PC-9 (cell line): ENCODE measurements around the gene PHAF1. TPM values are rescaled to one million over a fixed set of nuclear protein-coding genes. Genes with fewer than 3 reads are reported as not detected.

Experiments used
- BruUV-seq: library from RNA; stranded (reverse); fragments of 400-500 nt; replicated peaks from 2 replicates; lab custom pipeline; 2021; lab: Mats Ljungman, UMichigan
- CTCF ChIA-PET: fragments of 300-600 bp; sonication (Branson Sonifier 250); formaldehyde crosslinking; loops from one replicate; lab custom pipeline; 2022; ENCODE audit warnings: antibody characterized with exemption; lab: Charles Lee
- POLR2A ChIA-PET: fragments of 300-600 bp; sonication (Branson Sonifier 250); formaldehyde crosslinking; loops from one replicate; lab custom pipeline; 2022; ENCODE audit warnings: antibody characterized with exemption; ENCODE audit not compliant: unreplicated experiment; lab: Charles Lee
- DNase-seq, 2 experiments: peaks; one replicate each; pipeline versions ENCODE4 v3.0.0 to v3.0.0-alpha.2; 2015 to 2022; ENCODE audit warnings: mixed read lengths in 1 of 2
- H2AFZ ChIP-seq: fragments of 200-600 bp; sonication (generic); 2 replicates; pipeline ENCODE4 v1.8.1; 2017; ENCODE audit warnings: antibody characterized with exemption
- H3F3A ChIP-seq: fragments of 200-600 bp; sonication (generic); 2 replicates; pipeline ENCODE4 v1.8.1; 2017; ENCODE audit warnings: antibody characterized with exemption, mild to moderate bottlenecking, low read depth; ENCODE audit not compliant: insufficient read depth
- H3K27ac ChIP-seq: fragments of 200-600 bp; sonication (generic); 2 replicates; pipeline ENCODE4 v1.6.1; 2016; ENCODE audit warnings: mixed run types
- H3K27me3 ChIP-seq: fragments of 200-600 bp; sonication (generic); 2 replicates; pipeline ENCODE4 v1.6.1; 2016; ENCODE audit warnings: low read depth, mixed run types; ENCODE audit not compliant: insufficient read depth
- H3K36me3 ChIP-seq: fragments of 200-600 bp; sonication (generic); 2 replicates; pipeline ENCODE4 v1.6.1; 2016; ENCODE audit warnings: low read depth, mixed run types
- H3K4me1 ChIP-seq: fragments of 200-600 bp; sonication (generic); replicated peaks from 2 replicates; pipeline ENCODE4 v1.6.1; 2016; ENCODE audit warnings: mixed run types; ENCODE audit not compliant: insufficient read depth
- H3K4me2 ChIP-seq: fragments of 200-600 bp; sonication (generic); 2 replicates; pipeline ENCODE4 v1.6.1; 2017; ENCODE audit warnings: mixed run types
- H3K4me3 ChIP-seq: fragments of 200-600 bp; sonication (generic); 2 replicates; pipeline ENCODE4 v1.6.1; 2016; ENCODE audit warnings: mixed run types
- H3K79me2 ChIP-seq: fragments of 200-600 bp; sonication (generic); 2 replicates; pipeline ENCODE4 v1.6.1; 2017; ENCODE audit warnings: low read depth, mixed run types
- H3K9me2 ChIP-seq: fragments of 200-600 bp; sonication (generic); 2 replicates; pipeline ENCODE4 v1.8.1; 2017; ENCODE audit warnings: mild to moderate bottlenecking; ENCODE audit not compliant: insufficient read depth
- H3K9me3 ChIP-seq: fragments of 200-600 bp; sonication (generic); 2 replicates; pipeline ENCODE4 v1.8.1; 2016; ENCODE audit warnings: low read depth; ENCODE audit not compliant: insufficient read depth
- H4K20me1 ChIP-seq: fragments of 200-600 bp; sonication (generic); 2 replicates; pipeline ENCODE4 v1.8.1; 2017; ENCODE audit not compliant: insufficient read depth
- CTCF ChIP-seq: fragments of 200-600 bp; sonication (generic); conservative IDR thresholded peaks from 2 replicates; pipeline ENCODE4 v1.6.1; 2017; ENCODE audit warnings: mixed run types, antibody characterized with exemption, mild to moderate bottlenecking, moderate library complexity
- EZH2 ChIP-seq: fragments of 200-600 bp; sonication (generic); IDR thresholded peaks from 2 replicates; pipeline ENCODE4 v1.8.0; 2017; ENCODE audit warnings: antibody characterized with exemption, low read depth
- intact Hi-C: fragments of 100-400 bp; cut with micrococcal nuclease; formaldehyde crosslinking; loops from one replicate; pipeline ENCODE4 v1.10.0; 2022; ENCODE audit not compliant: unreplicated experiment
- total RNA-seq: library from RNA; stranded (reverse); gene quantifications from 2 replicates; pipeline ENCODE4 v1.2.3, GENCODE V29; 2021

The PHAF1 gene
- total RNA-seq, 1 experiment from 2014 or later = 19.5 TPM

GRCh38 chr16:67147437-67148140, 37.8 kb downstream of the PHAF1 start:
- POLR2A ChIA-PET = no interaction called here
- intact Hi-C loops = no loop called here
- BruUV-seq = no TSS peak
- Histone ChIP-seq H2AFZ (no peak overlapping the region), H3K4me1 (no peaks in the 10 kb centered on the region), H3K79me2 (no peaks in the 10 kb centered on the region), H3F3A (peaks cover 17% of the 10 kb centered on the region), H3K27me3 (no peaks in the 10 kb centered on the region), H3K4me2 (no peak overlapping the region), H3K9me2 (no peaks in the 10 kb centered on the region), H4K20me1 (no peaks in the 10 kb centered on the region), H3K27ac (no peak overlapping the region), H3K4me3 (no peak overlapping the region), H3K9me3 (no peaks in the 10 kb centered on the region), H3K36me3 (no peaks in the 10 kb centered on the region; the same call in 1 of the 2 replicates)
- CTCF ChIA-PET = no interaction called here
- no peak for DNase-seq
- TF ChIP-seq CTCF (no peak), EZH2 (no peak)

- POLR2A ChIA-PET = no interaction called here
- no TSS peak for BruUV-seq
Observed at GRCh38 chr16:67148221-67148620, 38.5 kb downstream of the PHAF1 start.

GRCh38 chr16:67148656-67149275, 39.0 kb downstream of the PHAF1 start:
- H2AFZ ChIP-seq = no peak overlapping the region
- no TSS peak for BruUV-seq
- H3K4me1 ChIP-seq = no peaks in the 10 kb centered on the region
- H3K9me2 ChIP-seq = no peaks in the 10 kb centered on the region
- TF ChIP-seq EZH2 (no peak), CTCF (no peak)
- no peak overlapping the region for H3K4me3 ChIP-seq
- intact Hi-C loops = no loop called here
- H3K4me2 ChIP-seq = no peak overlapping the region
- no peaks in the 10 kb centered on the region for H4K20me1 ChIP-seq
- peaks cover 24% of the 10 kb centered on the region for H3F3A ChIP-seq
- no peaks in the 10 kb centered on the region for H3K9me3 ChIP-seq
- ChIA-PET CTCF (no interaction called here), POLR2A (no interaction called here)
- H3K27me3 ChIP-seq = no peaks in the 10 kb centered on the region
- no peaks in the 10 kb centered on the region for H3K36me3 ChIP-seq
- DNase-seq = no peak
- H3K27ac ChIP-seq = no peak overlapping the region
- no peaks in the 10 kb centered on the region for H3K79me2 ChIP-seq

More at GRCh38 chr16:67148221-67148620, 38.5 kb downstream of the PHAF1 start:
- Histone ChIP-seq H3K4me1 (no peaks in the 10 kb centered on the region), H3K36me3 (no peaks in the 10 kb centered on the region), H3K9me3 (no peaks in the 10 kb centered on the region), H3K27ac (no peak overlapping the region), H3K4me2 (no peak overlapping the region), H3F3A (peaks cover 21% of the 10 kb centered on the region), H3K27me3 (no peaks in the 10 kb centered on the region), H2AFZ (no peak overlapping the region), H3K79me2 (no peaks in the 10 kb centered on the region), H3K4me3 (no peak overlapping the region), H4K20me1 (no peaks in the 10 kb centered on the region), H3K9me2 (no peaks in the 10 kb centered on the region)
- TF ChIP-seq CTCF = no peak
- TF ChIP-seq EZH2 = no peak
- intact Hi-C loops = no loop called here
- CTCF ChIA-PET = no interaction called here
- DNase-seq = no peak
